H1 (cell line): ENCODE measurements around the gene MZF1. TPM values are rescaled to one million over a fixed set of nuclear protein-coding genes. Genes with fewer than 3 reads are reported as not detected.

Experiments
- CTCF ChIA-PET: fragments of 300-600 bp; sonication (Branson Sonifier 250); formaldehyde crosslinking; loops from one replicate; lab custom pipeline; 2021; ENCODE audit not compliant: partially characterized antibody; lab: Charles Lee
- POLR2A ChIA-PET: fragments of 300-600 bp; sonication (Branson Sonifier 250); formaldehyde crosslinking; loops from one replicate; lab custom pipeline; 2021; ENCODE audit warnings: inconsistent platforms; ENCODE audit not compliant: partially characterized antibody; lab: Charles Lee
- DNase-seq, 2 experiments: peaks; one replicate each; pipeline versions ENCODE4 v3.0.0 to v3.0.0-alpha.2; 2010 to 2022; ENCODE audit warnings: low spot score in 2 of 2, low read depth in 1 of 2, mixed read lengths in 1 of 2
- FAIRE-seq: peaks from 2 replicates; lab custom pipeline; 2011; peaks lifted over from hg19 to GRCh38; lab: Jason Lieb, UNC
- H2AFZ ChIP-seq: 2 replicates; pipeline ENCODE4 v1.8.1; 2012; ENCODE audit warnings: low read length, inconsistent platforms
- H2AK5ac ChIP-seq: 2 replicates; pipeline ENCODE4 v1.6.1; 2013; ENCODE audit warnings: low read depth, low read length
- H2BK120ac ChIP-seq: replicated peaks from 2 replicates; pipeline ENCODE3; 2013; ENCODE audit warnings: low read depth, low read length, inconsistent platforms
- H2BK12ac ChIP-seq: 2 replicates; pipeline ENCODE4 v1.6.1; 2013; ENCODE audit warnings: low read depth, low read length
- H2BK15ac ChIP-seq: 2 replicates; pipeline ENCODE4 v1.6.1; 2013; ENCODE audit warnings: low read length
- H2BK20ac ChIP-seq: 2 replicates; pipeline ENCODE4 v1.6.1; 2013; ENCODE audit warnings: low read length
- H2BK5ac ChIP-seq: 2 replicates; pipeline ENCODE4 v1.6.1; 2013; ENCODE audit warnings: low read depth, low read length
- H3K14ac ChIP-seq: 2 replicates; pipeline ENCODE4 v1.6.1; 2013; ENCODE audit warnings: inconsistent platforms; ENCODE audit not compliant: insufficient read length
- H3K18ac ChIP-seq: 2 replicates; pipeline ENCODE4 v1.6.1; 2013; ENCODE audit warnings: low read length; ENCODE audit errors: extremely low read depth
- H3K23ac ChIP-seq: 2 replicates; pipeline ENCODE4 v1.6.1; 2013; ENCODE audit warnings: inconsistent platforms; ENCODE audit not compliant: insufficient read length
- H3K23me2 ChIP-seq: 2 replicates; pipeline ENCODE4 v1.6.1; 2013; ENCODE audit warnings: low read depth, low read length
- H3K27ac ChIP-seq: 2 replicates; pipeline ENCODE4 v1.6.1; 2011; ENCODE audit warnings: low read depth, low read length, inconsistent platforms
- H3K27me3 ChIP-seq, 4 experiments: replicated peaks in 1 of 4; 1 replicate in 1 of 4; 2 replicates in 3 of 4; pipeline versions ENCODE4 v1.6.1 to v1.8.1; 2011 to 2013; ENCODE audit warnings: low read length in 3 of 4, mild to moderate bottlenecking in 3 of 4, inconsistent platforms in 2 of 4, mixed read lengths in 2 of 4, moderate library complexity in 1 of 4; ENCODE audit not compliant: control insufficient read depth in 3 of 4, insufficient read depth in 3 of 4; ENCODE audit errors: extremely low read depth in 1 of 4
- H3K36me3 ChIP-seq, 4 experiments: 2 replicates each; pipeline versions ENCODE4 v1.6.1 to v1.8.1; 2011 to 2013; ENCODE audit warnings: mild to moderate bottlenecking in 4 of 4, low read length in 3 of 4, moderate library complexity in 2 of 4, control low read depth in 1 of 4, inconsistent platforms in 1 of 4; ENCODE audit not compliant: insufficient read depth in 4 of 4, control insufficient read depth in 2 of 4
- H3K4ac ChIP-seq: replicated peaks from 2 replicates; pipeline ENCODE3; 2013; ENCODE audit warnings: low read length, low read depth, mixed read lengths, inconsistent platforms; ENCODE audit not compliant: insufficient read length
- H3K4me1 ChIP-seq, 4 experiments: replicated peaks in 1 of 4; 1 replicate in 1 of 4; 2 replicates in 3 of 4; pipeline versions ENCODE4 v1.6.1 to v1.8.1; 2011 to 2013; ENCODE audit warnings: low read length in 3 of 4, inconsistent platforms in 2 of 4, mixed read lengths in 1 of 4; ENCODE audit not compliant: insufficient read depth in 4 of 4, control insufficient read depth in 3 of 4
- H3K4me2 ChIP-seq, 2 experiments: 2 replicates each; pipeline versions ENCODE4 v1.6.1 to v1.8.1; 2011 to 2013; ENCODE audit warnings: low read depth in 2 of 2, low read length in 2 of 2, control low read depth in 1 of 2, inconsistent platforms in 1 of 2, mild to moderate bottlenecking in 1 of 2; ENCODE audit not compliant: insufficient read depth in 1 of 2
- H3K4me3 ChIP-seq, 4 experiments: fragments of 200-600, 300-600 bp in 1 of 4; sonication (generic), shearing (Covaris generic), sonication (Bioruptor Twin) in 1 of 4; 2 replicates each; pipeline versions ENCODE4 v1.5.1 to v1.8.1; 2011 to 2016; ENCODE audit warnings: low read length in 4 of 4, low read depth in 3 of 4, control low read depth in 2 of 4, inconsistent platforms in 2 of 4, mild to moderate bottlenecking in 2 of 4, mixed read lengths in 1 of 4, moderate library complexity in 1 of 4; ENCODE audit not compliant: insufficient read depth in 2 of 4; ENCODE audit errors: extremely low read depth in 1 of 4
- H3K56ac ChIP-seq: replicated peaks from 2 replicates; pipeline ENCODE3; 2013; ENCODE audit warnings: low read depth, mild to moderate bottlenecking, mixed read lengths, low read length, inconsistent platforms; ENCODE audit not compliant: insufficient read length
- H3K79me1 ChIP-seq: 2 replicates; pipeline ENCODE4 v1.6.1; 2013; ENCODE audit warnings: low read depth, low read length, control low read depth
- H3K79me2 ChIP-seq, 2 experiments: 2 replicates each; pipeline versions ENCODE4 v1.6.1 to v1.8.1; 2012 to 2013; ENCODE audit warnings: low read length in 2 of 2, mild to moderate bottlenecking in 2 of 2, inconsistent platforms in 1 of 2; ENCODE audit not compliant: insufficient read depth in 2 of 2, control insufficient read depth in 1 of 2
- H3K9ac ChIP-seq, 4 experiments: replicated peaks in 1 of 4; 1 replicate in 1 of 4; 2 replicates in 3 of 4; pipeline versions ENCODE4 v1.6.1 to v1.8.1; 2011 to 2013; ENCODE audit warnings: low read depth in 3 of 4, low read length in 3 of 4, control low read depth in 2 of 4, mild to moderate bottlenecking in 2 of 4, moderate library complexity in 2 of 4, inconsistent platforms in 1 of 4; ENCODE audit errors: extremely low read depth in 1 of 4
- H3K9me3 ChIP-seq, 2 experiments: 2 replicates each; pipeline versions ENCODE4 v1.6.1 to v1.8.1; 2012 to 2013; ENCODE audit warnings: mild to moderate bottlenecking in 2 of 2, moderate library complexity in 2 of 2, control low read depth in 1 of 2, inconsistent platforms in 1 of 2, low read depth in 1 of 2, low read length in 1 of 2, mixed read lengths in 1 of 2; ENCODE audit not compliant: insufficient read depth in 2 of 2
- H4K20me1 ChIP-seq, 2 experiments: replicated peaks in 1 of 2; 2 replicates each; pipeline versions ENCODE3 to v1.8.1; 2011 to 2013; ENCODE audit warnings: inconsistent platforms in 2 of 2, low read length in 2 of 2, mild to moderate bottlenecking in 1 of 2; ENCODE audit not compliant: insufficient read depth in 2 of 2, control insufficient read depth in 1 of 2
- H4K5ac ChIP-seq: 2 replicates; pipeline ENCODE4 v1.6.1; 2013; ENCODE audit warnings: low read length, low read depth, mixed read lengths, inconsistent platforms; ENCODE audit not compliant: insufficient read length
- H4K8ac ChIP-seq: 2 replicates; pipeline ENCODE4 v1.8.0; 2013; ENCODE audit warnings: mild to moderate bottlenecking, moderate library complexity, low read length, inconsistent platforms; ENCODE audit not compliant: insufficient read depth; ENCODE audit errors: extremely low read depth
- H4K91ac ChIP-seq: replicated peaks from 2 replicates; pipeline ENCODE3; 2013; ENCODE audit warnings: low read length, mixed read lengths, inconsistent platforms; ENCODE audit not compliant: insufficient read length
- E2F6 ChIP-seq: IDR thresholded peaks from 2 replicates; pipeline ENCODE4 v1.6.1; 2012; ENCODE audit warnings: inconsistent platforms
- EP300 ChIP-seq, 2 experiments: IDR thresholded peaks; 1 replicate in 1 of 2; 2 replicates in 1 of 2; pipeline ENCODE4 v1.6.1; 2011 to 2012; ENCODE audit warnings: low read depth in 2 of 2, low read length in 2 of 2, mild to moderate bottlenecking in 2 of 2, borderline replicate concordance in 1 of 2, inconsistent platforms in 1 of 2, moderate library complexity in 1 of 2
- HDAC6 ChIP-seq: IDR thresholded peaks from one replicate; pipeline ENCODE4 v1.7.1; 2012; ENCODE audit warnings: low read depth, mild to moderate bottlenecking, inconsistent platforms, low read length, moderate library complexity
- JUN ChIP-seq: IDR thresholded peaks from 2 replicates; pipeline ENCODE4 v1.6.1; 2011; ENCODE audit warnings: low read depth, mild to moderate bottlenecking, improper control_type of control experiment, low read length
- KDM1A ChIP-seq: fragments of 200-600, 300-600 bp; sonication (generic); IDR thresholded peaks from 2 replicates; pipeline ENCODE4 v1.7.1; 2016; ENCODE audit warnings: mild to moderate bottlenecking, low read length, borderline replicate concordance
- SIRT6 ChIP-seq: IDR thresholded peaks from one replicate; pipeline ENCODE4 v1.7.1; 2012; ENCODE audit warnings: low read length, inconsistent platforms
- SP1 ChIP-seq: IDR thresholded peaks from 2 replicates; pipeline ENCODE4 v1.6.1; 2011; ENCODE audit warnings: low read depth, low read length
- SP4 ChIP-seq: IDR thresholded peaks from 2 replicates; pipeline ENCODE4 v1.6.1; 2012; ENCODE audit warnings: low read length, inconsistent platforms
- SRF ChIP-seq: IDR thresholded peaks from 2 replicates; pipeline ENCODE4 v1.6.1; 2011; ENCODE audit warnings: mild to moderate bottlenecking, low read depth, low read length, moderate library complexity
- TAF1 ChIP-seq: IDR thresholded peaks from 2 replicates; pipeline ENCODE4 v1.6.1; 2011; ENCODE audit warnings: mild to moderate bottlenecking, low read depth, low read length
- TBP ChIP-seq: IDR thresholded peaks from 2 replicates; pipeline ENCODE4 v1.6.1; 2011; ENCODE audit warnings: low read depth, low read length, improper control_type of control experiment
- TCF12 ChIP-seq: IDR thresholded peaks from 2 replicates; pipeline ENCODE4 v1.6.1; 2011; ENCODE audit warnings: low read depth, mild to moderate bottlenecking, low read length
- ZNF274 ChIP-seq: IDR thresholded peaks from 2 replicates; pipeline ENCODE4 v1.7.0; 2012; ENCODE audit warnings: low read length, borderline replicate concordance; ENCODE audit errors: extremely low read depth
- WGBS, 2 experiments: shearing (Covaris generic) in 1 of 2; methylation state at CpG; one replicate each; pipeline versions ENCODE4 v1.1.6 to v1.1.7; 2013 to 2015; ENCODE audit warnings: low lambda C conversion rate in 2 of 2, mixed read lengths in 2 of 2, inconsistent platforms in 1 of 2, low coverage in 1 of 2, missing lambda C conversion rate in 1 of 2; ENCODE audit not compliant: insufficient replicate concordance in 2 of 2, insufficient coverage in 1 of 2, insufficient read length in 1 of 2; ENCODE audit errors: extremely low coverage in 1 of 2, missing lambda C conversion rate in 1 of 2; 5-methylcytosine and 5-hydroxymethylcytosine counted together
- polyA plus RNA-seq, 7 experiments: library from polyadenylated mRNA; depleted of rRNA in 3 of 7; stranded (reverse) in 5 of 7; unstranded in 2 of 7; fragments of >200 nt in 5 of 7; fragments of 200-250 nt in 2 of 7; gene quantifications; 1 replicate in 5 of 7; 2 replicates in 1 of 7; 4 replicates in 1 of 7; pipeline versions ENCODE4 v1.2.1 to v1.2.3, GENCODE V29; 2011 to 2013; ENCODE audit warnings: missing spikeins in 2 of 7, mixed read lengths in 2 of 7
- total RNA-seq: library from RNA; stranded (reverse); fragmentation: NEBNext Ultra II Directional; extraction: Animal tissue kit (Norgen Biotek cat#: 25700); gene quantifications from 2 replicates; pipeline ENCODE4 v1.2.1, GENCODE V29; 2021

MZF1 gene
- total and polyA plus RNA-seq, 2 of the 8 experiments (the other 6 are each of a cell fraction or from before 2014, with no cell fraction given), result 15.2 to 25.0 TPM

DNA sequence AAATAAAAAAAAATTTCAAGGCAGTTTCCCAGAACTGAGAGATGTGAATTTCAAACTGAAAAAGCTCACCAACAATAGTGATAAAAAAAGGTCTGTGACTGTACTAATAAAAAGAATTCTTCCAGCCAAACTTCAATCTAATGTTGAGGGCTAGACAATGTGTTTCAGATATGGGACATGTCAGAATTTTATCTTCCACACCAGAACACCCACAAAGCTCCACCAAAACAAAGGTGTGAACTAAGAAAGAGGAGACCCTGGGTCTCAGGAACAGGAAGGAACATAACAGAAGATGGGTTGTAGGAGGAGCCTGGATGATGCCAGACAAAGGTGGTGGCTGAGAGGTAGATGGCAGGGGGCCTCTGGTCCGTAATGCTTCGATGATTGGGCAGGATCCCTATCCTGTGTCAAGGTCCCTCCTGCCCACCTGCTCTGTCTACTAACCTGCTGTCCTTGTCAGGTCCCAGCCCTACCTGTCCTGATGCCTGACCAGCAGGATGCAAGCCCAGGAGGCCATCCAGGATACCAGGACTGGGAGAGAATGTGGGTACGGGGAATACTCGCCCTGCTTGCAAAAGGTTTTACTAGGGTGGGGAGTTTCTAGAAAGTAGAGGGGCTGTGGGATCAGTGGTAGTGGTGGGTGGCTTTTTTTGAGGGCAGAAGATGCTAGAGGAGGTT, 4.5 kb downstream of the MZF1 start:
- no peak overlapping the region for H4K8ac ChIP-seq
- H2BK120ac ChIP-seq, result no peak overlapping the region
- H3K4me2 ChIP-seq, result no peak overlapping the region
- H2AFZ ChIP-seq, result no peak overlapping the region
- H3K4me1 ChIP-seq, result peaks cover 0 to 8% (median 2%) of the 10 kb centered on the region in 4 experiments; a peak in 4 of 7 replicates
- no peak overlapping the region for H2BK5ac ChIP-seq
- no peak overlapping the region for H3K18ac ChIP-seq
- H3K4me3 ChIP-seq, result no peak overlapping the region
- H3K23me2 ChIP-seq, result peaks cover 6% of the 10 kb centered on the region
- H4K5ac ChIP-seq, result no peak overlapping the region
- H3K14ac ChIP-seq, result no peak overlapping the region
- H3K23ac ChIP-seq, result no peak overlapping the region
- no peak overlapping the region for H3K27ac ChIP-seq
- no peaks in the 10 kb centered on the region for H3K9me3 ChIP-seq
- H3K36me3 ChIP-seq, result peaks cover 2 to 9% (median 7%) of the 10 kb centered on the region in 4 experiments; a peak in 3 of 8 replicates
- POLR2A ChIA-PET, result interaction anchor here (1.0 to 17.2 kb wide), 4 partner anchors 8 to 51 kb away, joined by 4 to 434 read pairs (median 44); partner anchors contain the start of genes CHMP2A, TRIM28 and UBE2M
- DNase-seq (no peak), FAIRE-seq (no peak)
- H2BK12ac ChIP-seq, result no peak overlapping the region
- H2BK15ac ChIP-seq, result no peak overlapping the region
- no peak overlapping the region for H3K4ac ChIP-seq
- H3K79me1 ChIP-seq, result no peaks in the 10 kb centered on the region
- no peak overlapping the region for H2BK20ac ChIP-seq
- CTCF ChIA-PET, result interaction anchor here (1.1 to 3.0 kb wide), 2 partner anchors 12 to 55 kb away, joined by 4 to 21 read pairs; no protein-coding TSS in a partner anchor
- no peak overlapping the region for H2AK5ac ChIP-seq
- H4K20me1 ChIP-seq, result peaks cover 0 to 2% of the 10 kb centered on the region in 2 experiments
- H3K56ac ChIP-seq, result no peak overlapping the region
- no peak overlapping the region; a peak in 1 of 7 replicates for H3K9ac ChIP-seq
- peaks cover 0 to 4% (median 2%) of the 10 kb centered on the region in 4 experiments; a peak in 3 of 7 replicates for H3K27me3 ChIP-seq
- WGBS, 2 experiments, result 75% methylated on average over 4 of the region's 4 CpGs; no CpG with 5 or more reads in 1 of the 2 experiments
- no peak overlapping the region for H4K91ac ChIP-seq
- H3K79me2 ChIP-seq, result no peaks in the 10 kb centered on the region
- no peak for TF ChIP-seq HDAC6
- TF ChIP-seq E2F6, result no peak
- no peak for TF ChIP-seq JUN
- TF ChIP-seq TAF1, result no peak
- no peak for TF ChIP-seq SRF
- no peak for TF ChIP-seq SP4
- TF ChIP-seq SP1, result no peak
- TF ChIP-seq ZNF274, result no peak
- no peak for TF ChIP-seq TCF12
- TF ChIP-seq TBP, result no peak
- no peak for TF ChIP-seq EP300 (IDR thresholded peaks at IDR 0.05; ENCODE audit: borderline replicate concordance in 1 of 2, low read depth in 2 of 2, low read length in 2 of 2)
- TF ChIP-seq SIRT6, result no peak
- no peak for TF ChIP-seq KDM1A
